PFSK-1 (cell line): ENCODE measurements around the gene CLEC1B.

Experiments
- POLR2AphosphoS5 ChIP-seq: IDR thresholded peaks from 2 replicates; pipeline ENCODE4 v1.6.1; 2012; ENCODE audit warnings: low read depth, mild to moderate bottlenecking, control low read depth, low read length, moderate library complexity
- TAF1 ChIP-seq: IDR thresholded peaks from 2 replicates; pipeline ENCODE4 v1.6.1; 2012; ENCODE audit warnings: low read length, control low read depth, borderline replicate concordance; ENCODE audit not compliant: insufficient read depth
- TF ChIP-seq, protein P1 (sequence below), 2 experiments: IDR thresholded peaks; 2 replicates each; pipeline versions ENCODE4 v1.6.1 to v1.8.0; 2011 to 2012; ENCODE audit warnings: low read depth in 2 of 2, low read length in 2 of 2, control low read depth in 1 of 2, inconsistent platforms in 1 of 2, mild to moderate bottlenecking in 1 of 2, moderate library complexity in 1 of 2; ENCODE audit not compliant: insufficient read depth in 1 of 2

DNA sequence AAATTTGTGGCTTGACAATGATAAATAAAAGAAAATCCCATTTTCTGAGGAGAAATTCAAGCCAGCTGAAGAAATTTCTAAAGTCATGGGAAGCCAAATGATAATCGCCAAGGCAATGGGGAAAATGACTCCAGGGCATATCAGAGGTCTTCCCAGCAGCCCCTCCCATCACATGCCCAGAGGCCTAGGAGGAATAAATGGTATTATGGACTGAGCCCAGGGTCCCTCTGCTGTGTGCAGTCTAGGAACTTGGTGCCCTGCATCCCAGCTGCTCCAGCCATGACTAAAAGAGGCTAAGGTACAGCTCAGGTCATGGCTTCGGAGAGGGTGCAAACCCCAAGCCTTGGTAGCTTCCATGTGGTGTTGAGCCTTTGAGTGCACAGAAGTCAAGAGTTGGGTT lies 23.3 kb downstream of the CLEC1B start:
- TF ChIP-seq, protein P1, sequence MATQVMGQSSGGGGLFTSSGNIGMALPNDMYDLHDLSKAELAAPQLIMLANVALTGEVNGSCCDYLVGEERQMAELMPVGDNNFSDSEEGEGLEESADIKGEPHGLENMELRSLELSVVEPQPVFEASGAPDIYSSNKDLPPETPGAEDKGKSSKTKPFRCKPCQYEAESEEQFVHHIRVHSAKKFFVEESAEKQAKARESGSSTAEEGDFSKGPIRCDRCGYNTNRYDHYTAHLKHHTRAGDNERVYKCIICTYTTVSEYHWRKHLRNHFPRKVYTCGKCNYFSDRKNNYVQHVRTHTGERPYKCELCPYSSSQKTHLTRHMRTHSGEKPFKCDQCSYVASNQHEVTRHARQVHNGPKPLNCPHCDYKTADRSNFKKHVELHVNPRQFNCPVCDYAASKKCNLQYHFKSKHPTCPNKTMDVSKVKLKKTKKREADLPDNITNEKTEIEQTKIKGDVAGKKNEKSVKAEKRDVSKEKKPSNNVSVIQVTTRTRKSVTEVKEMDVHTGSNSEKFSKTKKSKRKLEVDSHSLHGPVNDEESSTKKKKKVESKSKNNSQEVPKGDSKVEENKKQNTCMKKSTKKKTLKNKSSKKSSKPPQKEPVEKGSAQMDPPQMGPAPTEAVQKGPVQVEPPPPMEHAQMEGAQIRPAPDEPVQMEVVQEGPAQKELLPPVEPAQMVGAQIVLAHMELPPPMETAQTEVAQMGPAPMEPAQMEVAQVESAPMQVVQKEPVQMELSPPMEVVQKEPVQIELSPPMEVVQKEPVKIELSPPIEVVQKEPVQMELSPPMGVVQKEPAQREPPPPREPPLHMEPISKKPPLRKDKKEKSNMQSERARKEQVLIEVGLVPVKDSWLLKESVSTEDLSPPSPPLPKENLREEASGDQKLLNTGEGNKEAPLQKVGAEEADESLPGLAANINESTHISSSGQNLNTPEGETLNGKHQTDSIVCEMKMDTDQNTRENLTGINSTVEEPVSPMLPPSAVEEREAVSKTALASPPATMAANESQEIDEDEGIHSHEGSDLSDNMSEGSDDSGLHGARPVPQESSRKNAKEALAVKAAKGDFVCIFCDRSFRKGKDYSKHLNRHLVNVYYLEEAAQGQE (IDR thresholded peaks at IDR 0.05; ENCODE audit: insufficient read depth in 1 of 2, low read depth in 2 of 2, low read length in 2 of 2): no peak
- TF ChIP-seq POLR2AphosphoS5 (no peak), TAF1 (no peak)
